NB4 (cell line): ENCODE data around the gene TMEM127.

Experiments
- CTCF ChIP-seq: IDR thresholded peaks from one replicate; pipeline ENCODE4 v1.5.1; 2012; ENCODE audit warnings: low read depth, low read length
- MAX ChIP-seq: IDR thresholded peaks from 2 replicates; pipeline ENCODE4 v1.6.1; 2011; ENCODE audit warnings: low read depth, low read length
- MYC ChIP-seq: IDR thresholded peaks from 2 replicates; pipeline ENCODE4 v1.6.1; 2011; ENCODE audit warnings: low read depth, low read length
- POLR2A ChIP-seq: IDR thresholded peaks from 2 replicates; pipeline ENCODE4 v1.6.1; 2011; ENCODE audit warnings: mild to moderate bottlenecking; ENCODE audit not compliant: insufficient read length; ENCODE audit errors: extremely low read depth

GRCh38 chr2:96305979-96306308, 40.1 kb upstream of the TMEM127 start:
- no peak for TF ChIP-seq POLR2A
- TF ChIP-seq MYC, result no peak
- TF ChIP-seq CTCF, result no peak
- no peak for TF ChIP-seq MAX
